B cell (primary cell): Measurements from ENCODE around the gene DPEP2NB. TPM values are rescaled to one million over a fixed set of nuclear protein-coding genes. Genes with fewer than 3 reads are reported as not detected.
"Not testable (repeated sequence)": the region's sequence is repeated elsewhere in the genome, so short reads cannot be mapped to it uniquely, and the experiment has no call there.

Source experiments
- ATAC-seq: fragments of 200-7000 bp; cut with Tn5 transposase; one replicate; pipeline ENCODE4 v1.10.0; 2021; ENCODE audit warnings: low read depth, mild to moderate bottlenecking, moderate number of reproducible peaks, moderate library complexity
- CTCF ChIA-PET: fragments of 350-600 bp; sonication (Branson Sonifier 250); formaldehyde crosslinking; loops from one replicate; lab custom pipeline; 2021; ENCODE audit warnings: antibody characterized with exemption, inconsistent platforms; lab: Charles Lee
- POLR2A ChIA-PET: fragments of 350-600 bp; sonication (Branson Sonifier 250); formaldehyde crosslinking; loops from one replicate; lab custom pipeline; 2021; ENCODE audit warnings: antibody characterized with exemption; lab: Charles Lee
- DNase-seq: peaks from one replicate; pipeline ENCODE4 v3.0.0; 2013
- H2AFZ ChIP-seq: 2 replicates; pipeline ENCODE4 v1.6.1; 2012; ENCODE audit warnings: mild to moderate bottlenecking, low read depth, low read length; ENCODE audit not compliant: insufficient read depth, poor library complexity, severe bottlenecking
- H3K27ac ChIP-seq, 2 donors: 1 replicate in 1 of 2; 2 replicates in 1 of 2; pipeline ENCODE4 v1.5.1; 2012 to 2013; ENCODE audit warnings: low read length in 2 of 2, mild to moderate bottlenecking in 2 of 2, moderate library complexity in 1 of 2
- H3K27me3 ChIP-seq, 4 experiments: fragments of 200-600 bp in 1 of 4; sonication (generic) in 1 of 4; replicated peaks in 1 of 4; 1 replicate in 2 of 4; 2 replicates in 2 of 4; pipeline versions ENCODE4 v1.6.1 to v1.7.0; 2013 to 2016; ENCODE audit warnings: low read length in 3 of 4, mild to moderate bottlenecking in 2 of 4, mixed read lengths in 1 of 4, moderate library complexity in 1 of 4; ENCODE audit not compliant: insufficient read depth in 4 of 4, control insufficient read depth in 3 of 4; ENCODE audit errors: control extremely low read depth in 1 of 4
- H3K36me3 ChIP-seq, 2 experiments: replicated peaks in 1 of 2; 1 replicate in 1 of 2; 2 replicates in 1 of 2; pipeline versions ENCODE4 v1.6.1 to v1.7.1; 2013; ENCODE audit warnings: low read length in 1 of 2; ENCODE audit not compliant: insufficient read depth in 2 of 2, control insufficient read depth in 1 of 2; ENCODE audit errors: control extremely low read depth in 1 of 2, extremely low read depth in 1 of 2
- H3K4me1 ChIP-seq, 2 donors: fragments of 200-600 bp in 1 of 2; sonication (generic) in 1 of 2; 1 replicate in 1 of 2; 2 replicates in 1 of 2; pipeline versions ENCODE4 v1.5.1 to v1.6.1; 2013 to 2017; ENCODE audit warnings: low read length in 2 of 2; ENCODE audit not compliant: control insufficient read depth in 2 of 2, insufficient read depth in 2 of 2
- H3K4me2 ChIP-seq: replicated peaks from 2 replicates; pipeline ENCODE3; 2012; ENCODE audit warnings: mild to moderate bottlenecking, low read depth, low read length; ENCODE audit not compliant: poor library complexity, severe bottlenecking
- H3K4me3 ChIP-seq, 5 experiments: fragments of 200-600 bp in 1 of 5; sonication (generic) in 1 of 5; 1 replicate in 3 of 5; 2 replicates in 2 of 5; pipeline versions ENCODE4 v1.5.1 to v1.7.0; 2011 to 2016; ENCODE audit warnings: low read length in 4 of 5, mild to moderate bottlenecking in 4 of 5, low read depth in 2 of 5, control low read depth in 1 of 5, moderate library complexity in 1 of 5; ENCODE audit not compliant: insufficient read depth in 1 of 5; ENCODE audit errors: control extremely low read depth in 1 of 5, extremely low read depth in 1 of 5
- H3K79me2 ChIP-seq: fragments of 200-600 bp; sonication (generic); one replicate; pipeline ENCODE4 v1.6.0; 2016; ENCODE audit warnings: low read length; ENCODE audit not compliant: control insufficient read depth, insufficient read depth
- H3K9ac ChIP-seq: fragments of 200-600 bp; sonication (generic); 2 replicates; pipeline ENCODE4 v1.6.1; 2017; ENCODE audit warnings: mild to moderate bottlenecking, low read length, moderate library complexity
- H3K9me3 ChIP-seq, 3 donors: one replicate each; pipeline versions ENCODE4 v1.6.1 to v1.7.1; 2013; ENCODE audit warnings: low read length in 2 of 3; ENCODE audit not compliant: control insufficient read depth in 2 of 3, insufficient read depth in 1 of 3; ENCODE audit errors: control extremely low read depth in 1 of 3
- H4K20me1 ChIP-seq: 2 replicates; pipeline ENCODE4 v1.6.0; 2012; ENCODE audit warnings: mild to moderate bottlenecking, low read length; ENCODE audit not compliant: insufficient read depth, control insufficient read depth, poor library complexity, severe bottlenecking
- H3K27ac Mint-ChIP-seq: one replicate; pipeline ENCODE4 v1.8.0; 2021; ENCODE audit warnings: mixed read lengths
- H3K27me3 Mint-ChIP-seq: one replicate; pipeline ENCODE4 v1.8.0; 2021; ENCODE audit warnings: mixed read lengths
- H3K4me1 Mint-ChIP-seq: one replicate; pipeline ENCODE4 v1.8.0; 2021; ENCODE audit warnings: mixed read lengths
- H3K4me3 Mint-ChIP-seq: one replicate; pipeline ENCODE4 v1.8.0; 2021; ENCODE audit warnings: mixed read lengths
- H3K9me3 Mint-ChIP-seq: one replicate; pipeline ENCODE4 v1.8.0; 2022; ENCODE audit warnings: mixed read lengths; ENCODE audit not compliant: insufficient read depth
- CTCF ChIP-seq: fragments of 200-600 bp; IDR thresholded peaks from one replicate; pipeline ENCODE4 v1.8.0; 2022; ENCODE audit warnings: antibody characterized with exemption, mild to moderate bottlenecking
- EZH2 ChIP-seq: IDR thresholded peaks from 2 replicates; pipeline ENCODE4 v1.6.1; 2012; ENCODE audit warnings: borderline replicate concordance, low read depth, mild to moderate bottlenecking, moderate library complexity, low read length; ENCODE audit not compliant: insufficient read depth, poor library complexity, severe bottlenecking
- WGBS: methylation state at CpG from one replicate; pipeline ENCODE4 v1.1.5; 2013; ENCODE audit warnings: missing lambda C conversion rate; ENCODE audit not compliant: insufficient coverage; 5-methylcytosine and 5-hydroxymethylcytosine counted together
- intact Hi-C: fragments of 100-400 bp; cut with micrococcal nuclease; formaldehyde crosslinking; loops from one replicate; pipeline ENCODE4 v1.10.0; 2022
- polyA plus RNA-seq: library from polyadenylated mRNA; depleted of rRNA; stranded (reverse); fragments of >200 nt; gene quantifications from 2 replicates; pipeline ENCODE4 v1.2.3, GENCODE V29; 2012
- total RNA-seq, 2 donors: library from RNA; stranded (reverse); fragments of 120-200 nt in 1 of 2; gene quantifications; 1 replicate in 1 of 2; 2 replicates in 1 of 2; pipeline versions ENCODE4 v1.2.3 to v1.2.4, GENCODE V29; 2013 to 2022

The DPEP2NB gene
- total and polyA plus RNA-seq, 2 donors (not counting 1 experiment from before 2014, with no cell fraction given) = not detected

DNA sequence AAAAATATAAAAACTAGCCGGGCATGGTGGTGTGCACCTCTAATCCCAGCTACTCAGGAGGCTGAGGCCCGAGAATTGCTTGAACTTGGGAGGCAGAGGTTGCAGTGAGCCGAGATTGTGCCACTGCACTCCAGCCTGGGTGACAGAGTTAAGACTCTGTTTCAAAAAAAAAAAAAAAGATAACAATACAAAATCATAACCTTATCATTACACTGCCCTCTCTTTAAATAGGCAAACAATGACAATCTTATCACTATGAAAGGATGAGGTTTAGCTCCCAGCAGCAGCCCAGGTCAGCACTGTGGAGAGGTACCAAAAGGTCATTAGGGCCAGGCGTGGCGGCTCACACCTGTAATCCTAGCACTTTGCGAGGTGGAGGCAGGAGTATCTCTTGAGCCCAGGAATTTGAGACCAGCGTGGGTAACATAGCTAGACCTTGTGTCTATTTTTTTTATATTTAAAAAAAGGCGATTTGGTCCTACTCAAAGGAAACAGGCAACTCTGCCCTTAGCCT, 3.5 kb upstream of the DPEP2NB start:
- H4K20me1 ChIP-seq = peaks cover 18% of the 10 kb centered on the region
- H3K4me1 ChIP-seq = peaks cover 21 to 25% of the 10 kb centered on the region in 2 donors
- DNase-seq (no peak), ATAC-seq (no peak)
- no peak overlapping the region for H3K27ac ChIP-seq
- H3K4me2 ChIP-seq = no peak overlapping the region
- H3K27me3 ChIP-seq = no peaks in the 10 kb centered on the region
- H3K36me3 ChIP-seq = peaks cover 0 to 14% of the 10 kb centered on the region in 2 experiments
- H3K4me1 Mint-ChIP-seq = peaks cover 24% of the 10 kb centered on the region
- H3K4me3 Mint-ChIP-seq = no peak overlapping the region
- no peaks in the 10 kb centered on the region for H3K9me3 Mint-ChIP-seq
- intact Hi-C loops = no loop called here
- no peak overlapping the region for H3K9ac ChIP-seq
- no peak overlapping the region for H3K27ac Mint-ChIP-seq
- no peak for TF ChIP-seq EZH2
- no peak for TF ChIP-seq CTCF
- H2AFZ ChIP-seq = no peak overlapping the region
- 90% methylated on average over 2 of the region's 8 CpGs for WGBS
- POLR2A ChIA-PET = interaction anchor here (0.7 kb wide), 1 partner anchor 14 kb away, joined by 3 read pairs; no protein-coding TSS in a partner anchor
- no peaks in the 10 kb centered on the region for H3K9me3 ChIP-seq
- no peaks in the 10 kb centered on the region for H3K27me3 Mint-ChIP-seq
- peaks cover 33% of the 10 kb centered on the region for H3K79me2 ChIP-seq
- CTCF ChIA-PET = interaction anchor here (1.0 to 1.1 kb wide), 2 partner anchors 14 to 23 kb away, joined by 3 read pairs; no protein-coding TSS in a partner anchor
- H3K4me3 ChIP-seq = no peak overlapping the region

- no peaks in the 10 kb centered on the region for H4K20me1 ChIP-seq
- peaks cover 12% of the 10 kb centered on the region for H3K79me2 ChIP-seq
- H3K4me3 ChIP-seq = peak overlapping the region in 1 of 5 experiments; percentile 26
- H2AFZ ChIP-seq = peak overlapping the region; percentile 62
- peak overlapping the region; percentile 30 for H3K4me2 ChIP-seq
- Mint-ChIP-seq H3K4me1 (peaks cover 10% of the 10 kb centered on the region), H3K27ac (no peak overlapping the region), H3K9me3 (no peaks in the 10 kb centered on the region), H3K27me3 (no peaks in the 10 kb centered on the region), H3K4me3 (no peak overlapping the region)
- peaks cover 4 to 13% of the 10 kb centered on the region in 2 donors for H3K4me1 ChIP-seq
- DNase-seq = no peak
- no peaks in the 10 kb centered on the region for H3K36me3 ChIP-seq
- no peak overlapping the region for H3K9ac ChIP-seq
- ChIA-PET CTCF (interaction anchor here (1.0 kb wide), 1 partner anchor 128 kb away, joined by 3 read pairs; no protein-coding TSS in a partner anchor), POLR2A (interaction anchor here (0.6 to 0.8 kb wide), 3 partner anchors 13 to 532 kb away, joined by 3 to 6 read pairs (median 4); partner anchors contain the start of gene ATP6V0D1)
- no CpG with 5 or more reads among the region's 1 CpG for WGBS
- no peak for ATAC-seq
- no peaks in the 10 kb centered on the region for H3K9me3 ChIP-seq
- H3K27ac ChIP-seq = no peak overlapping the region
- H3K27me3 ChIP-seq = no peaks in the 10 kb centered on the region
- intact Hi-C loops = no loop called here
- TF ChIP-seq EZH2 (no peak), CTCF (no peak)
These were observed 2.3 kb downstream of the DPEP2NB start for GRCh38 chr16:68013440-68013839.

- intact Hi-C loops, H2AFZ ChIP-seq, ATAC-seq, CTCF ChIA-PET, H3K27me3 Mint-ChIP-seq, H3K9me3 ChIP-seq, DNase-seq, H3K4me2 ChIP-seq, H3K9ac ChIP-seq, H3K36me3 ChIP-seq, H3K27ac ChIP-seq, POLR2A ChIA-PET, H3K4me3 ChIP-seq, H3K9me3 Mint-ChIP-seq, H4K20me1 ChIP-seq, H3K27me3 ChIP-seq, H3K4me3 Mint-ChIP-seq: not testable (repeated sequence)
- H3K27ac Mint-ChIP-seq = peak overlapping the region; percentile 53
- peaks cover 22 to 35% of the 10 kb centered on the region in 2 donors for H3K4me1 ChIP-seq
- H3K79me2 ChIP-seq = peaks cover 12% of the 10 kb centered on the region
- 73% methylated on average over 3 of the region's 4 CpGs for WGBS
- peaks cover 26% of the 10 kb centered on the region for H3K4me1 Mint-ChIP-seq
These were observed 5.8 kb downstream of the DPEP2NB start for GRCh38 chr16:68009872-68010271.
